HG03457 (cell line): Measurements from ENCODE around the gene GCNA.

Source experiments
- ATAC-seq: cut with Tn5 transposase; IDR thresholded peaks from one replicate; pipeline ENCODE4 v1.9.1; 2021; ENCODE audit warnings: moderate number of reproducible peaks; ENCODE audit not compliant: unreplicated experiment

The GCNA gene, protein sequence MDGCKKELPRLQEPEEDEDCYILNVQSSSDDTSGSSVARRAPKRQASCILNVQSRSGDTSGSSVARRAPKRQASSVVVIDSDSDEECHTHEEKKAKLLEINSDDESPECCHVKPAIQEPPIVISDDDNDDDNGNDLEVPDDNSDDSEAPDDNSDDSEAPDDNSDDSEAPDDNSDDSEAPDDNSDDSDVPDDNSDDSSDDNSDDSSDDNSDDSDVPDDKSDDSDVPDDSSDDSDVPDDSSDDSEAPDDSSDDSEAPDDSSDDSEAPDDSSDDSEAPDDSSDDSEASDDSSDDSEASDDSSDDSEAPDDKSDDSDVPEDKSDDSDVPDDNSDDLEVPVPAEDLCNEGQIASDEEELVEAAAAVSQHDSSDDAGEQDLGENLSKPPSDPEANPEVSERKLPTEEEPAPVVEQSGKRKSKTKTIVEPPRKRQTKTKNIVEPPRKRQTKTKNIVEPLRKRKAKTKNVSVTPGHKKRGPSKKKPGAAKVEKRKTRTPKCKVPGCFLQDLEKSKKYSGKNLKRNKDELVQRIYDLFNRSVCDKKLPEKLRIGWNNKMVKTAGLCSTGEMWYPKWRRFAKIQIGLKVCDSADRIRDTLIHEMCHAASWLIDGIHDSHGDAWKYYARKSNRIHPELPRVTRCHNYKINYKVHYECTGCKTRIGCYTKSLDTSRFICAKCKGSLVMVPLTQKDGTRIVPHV

DNA sequence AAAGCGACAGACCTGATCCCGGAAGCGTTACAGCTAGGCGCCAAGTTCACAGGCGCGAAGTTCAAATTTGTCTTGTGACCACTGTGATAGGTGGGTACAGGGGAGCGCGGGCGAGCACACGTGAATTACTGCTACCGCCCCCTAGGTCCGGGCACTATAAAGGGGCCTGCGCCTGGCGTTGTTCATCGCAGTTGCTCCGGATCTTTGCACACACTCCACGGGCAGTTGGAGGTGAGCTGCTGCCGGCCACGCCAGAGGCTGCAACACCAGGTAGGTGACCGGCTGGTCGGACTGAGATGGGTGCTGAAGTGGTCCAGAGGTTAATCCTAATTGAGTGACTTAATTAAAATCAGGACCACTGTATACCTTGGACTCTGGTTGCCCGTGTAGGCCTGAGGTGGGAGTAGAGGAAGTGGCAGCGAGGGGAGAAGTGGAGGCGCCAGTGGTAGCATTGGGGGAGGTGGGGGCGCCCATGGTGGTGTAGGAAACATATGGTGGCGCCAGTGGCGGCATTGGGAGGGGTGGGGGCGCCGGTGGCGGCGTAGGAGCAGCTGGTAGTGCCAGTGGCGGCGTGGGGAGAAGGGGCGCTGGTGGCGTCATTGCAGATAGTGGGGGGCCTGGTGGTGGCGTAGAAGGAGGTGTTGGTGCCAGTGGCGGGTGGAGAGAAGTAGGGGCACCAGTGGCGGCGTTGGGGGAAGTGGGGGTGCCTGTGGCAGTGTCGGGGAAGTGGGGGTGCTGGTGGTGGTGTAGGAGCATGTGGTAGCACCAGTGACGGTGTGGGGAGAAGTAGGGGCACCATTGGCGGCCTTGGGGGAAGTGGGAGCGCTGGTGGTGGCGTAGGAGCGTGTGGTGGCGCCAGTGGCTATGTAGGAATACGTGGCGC, at the start of gene GCNA:
Gene GCNA, plus strand, starts transcription at position 185 of the 883 bp plus-strand sequence. CDS start 2,385 bp downstream, outside the sequence.
- ATAC-seq: no peak

DNA sequence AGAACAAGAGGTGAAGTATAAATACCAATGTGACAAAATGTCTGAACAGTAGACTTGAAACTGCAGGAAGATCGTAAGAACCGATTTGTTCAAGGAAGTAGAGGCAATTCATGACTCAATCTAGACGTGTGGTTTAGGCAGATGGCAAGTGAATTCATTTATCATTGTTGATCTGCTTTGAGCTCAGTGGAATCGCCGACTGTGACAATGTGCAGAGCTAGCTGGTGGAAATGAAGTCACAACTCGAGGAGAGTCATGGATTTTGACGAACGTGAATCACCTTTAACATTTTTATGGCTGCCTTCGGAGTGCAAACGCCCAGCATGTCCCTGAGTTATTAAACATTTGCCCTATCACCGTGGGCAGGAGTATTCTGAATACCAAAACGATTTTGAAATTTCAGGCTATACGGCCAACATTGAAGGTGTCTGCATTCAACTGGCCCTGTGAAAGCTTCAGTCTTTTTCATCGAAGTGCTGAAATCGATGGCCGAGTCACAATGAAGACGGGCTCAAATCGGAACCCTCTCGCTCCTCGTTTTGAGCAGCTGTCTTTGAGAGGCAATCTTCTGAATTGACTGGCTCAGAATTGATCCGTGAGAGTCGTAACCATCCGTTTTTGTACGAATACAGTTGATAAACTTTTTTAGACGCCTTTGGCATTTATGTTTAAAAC, 46.0 kb upstream of the GCNA start:
- peak; percentile 15 for ATAC-seq

DNA sequence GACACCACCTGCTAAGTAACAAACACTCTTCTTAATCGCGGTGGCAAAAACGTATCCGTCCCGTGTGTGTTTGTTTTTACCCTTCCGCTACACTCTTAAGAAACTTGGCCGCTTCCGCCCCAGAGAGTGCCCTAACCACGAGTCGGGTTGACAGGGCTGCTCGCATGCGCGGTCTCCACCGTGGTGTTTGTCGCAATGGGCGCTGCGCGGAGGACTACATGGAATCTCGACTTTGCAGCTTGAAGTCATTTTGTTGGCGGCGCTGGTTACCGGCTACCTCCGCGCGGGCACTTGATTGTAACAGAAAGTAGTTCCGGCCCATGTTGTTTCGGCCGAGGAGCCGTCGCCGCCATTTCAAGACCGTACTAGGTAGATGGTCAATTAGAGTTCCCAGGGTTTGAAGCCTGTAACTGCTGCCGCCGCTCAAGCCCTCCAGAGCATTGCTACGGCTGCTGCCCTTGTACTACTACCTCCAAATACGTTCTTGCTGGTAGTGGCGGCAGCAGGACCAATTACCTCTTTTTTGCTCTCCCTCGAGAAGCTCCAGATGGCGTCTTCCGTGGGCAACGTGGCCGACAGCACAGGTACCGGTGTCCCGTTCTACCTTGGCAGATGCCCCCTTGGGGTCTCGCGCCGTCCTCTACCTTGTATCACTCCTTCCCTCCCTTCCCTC, 45.3 kb upstream of the GCNA start, which contains the start of gene OGT:
Gene OGT, plus strand, starts transcription at position 352 of the 673 bp plus-strand sequence. Its CDS starts 196 bp downstream, at position 548.
- ATAC-seq: peak; percentile 64

DNA sequence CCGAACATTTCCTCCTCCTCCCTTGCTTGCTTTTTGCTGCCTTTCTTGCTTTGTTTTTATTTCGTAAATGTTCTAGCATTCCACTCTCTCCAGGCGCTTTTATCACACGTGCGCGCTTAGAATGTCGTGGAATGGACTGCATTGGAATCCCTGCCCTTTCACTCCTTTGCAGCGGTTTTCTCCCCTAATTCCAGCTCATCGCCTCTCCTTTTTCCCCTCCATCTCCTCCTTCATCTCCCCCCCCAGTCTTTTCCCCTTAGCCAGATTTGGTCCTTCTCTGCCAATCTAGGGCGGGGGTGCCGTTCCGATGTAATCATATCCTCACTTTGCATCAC, 44.8 kb upstream of the GCNA start:
- ATAC-seq: no peak

DNA sequence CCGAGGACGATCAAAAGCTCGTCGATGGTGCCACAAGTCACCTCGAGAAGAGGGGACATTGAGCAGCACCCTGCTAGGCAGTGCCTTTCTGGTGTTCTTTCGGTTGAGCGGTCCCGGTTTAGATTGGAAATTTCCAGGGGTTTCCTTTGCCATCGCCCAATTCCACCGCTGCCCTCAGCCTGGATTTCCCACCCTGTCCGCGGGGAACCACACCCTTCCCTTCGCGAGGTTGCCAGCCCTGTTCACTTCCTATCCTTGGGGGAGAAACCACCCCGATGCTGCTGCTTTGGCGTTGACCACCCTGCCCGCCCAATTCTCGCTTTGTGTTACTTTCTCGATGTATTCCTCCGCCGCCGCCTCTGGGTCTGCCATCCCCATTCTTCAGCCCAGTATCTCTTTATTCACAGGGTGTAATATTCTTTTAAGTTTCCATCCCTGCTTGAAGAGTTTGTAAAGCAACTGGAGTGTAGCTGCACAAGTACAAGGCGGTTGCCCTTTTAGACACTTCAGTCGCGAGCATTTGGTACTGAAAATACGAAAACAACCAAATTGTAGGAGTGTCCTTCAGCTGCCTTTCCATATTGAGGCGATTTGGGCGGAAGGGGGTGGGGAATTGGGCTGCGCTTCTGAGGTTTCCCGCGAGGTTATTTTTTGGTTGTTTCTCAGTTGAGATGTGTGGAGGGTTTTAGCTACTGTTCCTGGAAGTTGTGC, 44.2 kb upstream of the GCNA start:
- ATAC-seq: no peak

GRCh38 chrX:71534773-71535544, 43.3 kb upstream of the GCNA start:
- ATAC-seq: no peak

GRCh38 chrX:71536285-71536684, 42.0 kb upstream of the GCNA start:
- ATAC-seq: no peak

DNA sequence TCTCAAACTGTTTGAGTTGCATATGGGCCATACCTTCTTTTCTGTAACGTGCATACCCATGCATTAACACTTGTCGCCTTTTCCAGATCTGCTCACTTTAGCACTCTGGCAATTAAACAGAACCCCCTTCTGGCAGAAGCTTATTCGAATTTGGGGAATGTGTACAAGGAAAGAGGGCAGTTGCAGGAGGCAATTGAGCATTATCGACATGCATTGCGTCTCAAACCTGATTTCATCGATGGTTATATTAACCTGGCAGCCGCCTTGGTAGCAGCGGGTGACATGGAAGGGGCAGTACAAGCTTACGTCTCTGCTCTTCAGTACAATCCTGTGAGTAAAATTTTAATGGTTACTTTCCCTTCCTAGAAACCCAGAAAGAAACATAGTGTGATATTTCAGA, 40.5 kb upstream of the GCNA start:
- no peak for ATAC-seq

DNA sequence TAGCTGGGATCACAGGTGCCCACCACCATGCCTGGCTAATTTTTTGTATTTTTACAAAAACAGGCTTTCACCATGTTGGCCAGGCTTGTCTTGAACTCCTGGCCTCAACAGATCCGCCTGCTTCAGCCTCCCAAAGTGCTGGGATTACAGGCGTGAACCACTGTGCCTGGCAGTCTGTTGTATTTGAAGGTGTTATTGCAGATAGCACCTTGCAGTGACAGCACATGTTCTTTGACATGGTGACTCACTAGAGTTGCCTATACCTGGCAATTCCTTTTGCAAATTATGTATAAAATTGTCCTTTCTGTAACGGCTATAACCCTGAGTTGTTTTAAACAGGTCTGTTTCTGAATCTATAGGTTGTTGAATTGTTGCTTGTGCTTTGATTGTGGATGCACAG, 37.4 kb upstream of the GCNA start:
- no peak for ATAC-seq

DNA sequence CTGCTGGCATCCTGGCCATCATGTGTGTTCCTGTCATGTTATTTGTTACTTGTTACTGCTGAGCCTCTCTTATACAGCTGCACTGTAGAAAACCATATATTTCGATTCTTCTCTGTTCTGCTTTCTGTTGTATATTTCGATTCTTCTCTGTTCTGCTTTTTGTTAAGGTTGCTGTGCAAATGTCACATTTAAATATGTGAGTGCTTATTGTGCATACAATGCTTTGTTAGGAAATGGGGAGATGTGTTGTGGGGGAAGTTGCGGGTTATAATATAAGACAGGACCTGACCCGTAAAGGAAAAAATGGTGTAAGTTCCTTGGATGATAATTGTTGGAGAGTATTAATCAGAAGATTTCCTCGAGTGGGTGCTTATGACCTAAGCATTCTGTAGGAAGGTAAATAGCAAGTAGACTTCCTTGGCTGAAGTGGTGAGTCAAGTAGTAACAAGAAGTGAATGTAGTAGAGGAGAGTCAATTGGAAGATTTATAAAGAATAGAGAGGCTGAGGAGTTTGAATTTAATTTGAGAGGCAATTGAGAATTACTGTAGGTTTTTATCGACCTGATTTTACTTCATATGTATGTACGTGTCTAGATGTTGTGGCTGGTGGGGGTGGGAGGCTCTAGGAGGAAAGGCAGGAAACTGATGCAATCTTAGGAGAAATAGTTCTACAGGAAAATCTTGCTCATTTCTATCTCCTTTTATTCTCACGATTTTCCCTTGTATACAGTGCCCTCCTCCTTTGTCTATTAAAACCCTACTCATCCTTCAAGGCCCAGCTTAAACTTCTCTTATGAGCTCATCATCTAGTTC, 36.8 kb upstream of the GCNA start:
- ATAC-seq: peak; percentile 58

DNA sequence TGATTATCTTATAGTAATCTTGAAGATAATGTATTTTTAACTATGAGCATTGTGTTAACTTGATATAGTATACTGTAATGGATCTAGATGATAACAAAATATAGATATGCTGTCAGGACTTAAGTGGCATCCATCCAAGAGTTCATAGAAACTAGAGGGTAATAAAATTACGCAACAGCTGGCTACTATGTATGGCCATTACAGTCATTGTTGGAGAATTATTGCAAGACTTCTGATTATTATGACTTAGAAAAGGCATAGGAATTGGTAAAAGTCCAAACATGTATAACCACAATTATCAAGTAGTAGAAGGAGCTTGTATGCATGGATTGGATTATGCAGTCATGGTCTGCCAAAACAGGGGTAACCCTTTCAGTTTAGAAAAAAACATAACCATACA, 35.8 kb upstream of the GCNA start:
- no peak for ATAC-seq

GRCh38 chrX:71542825-71543224, 35.4 kb upstream of the GCNA start:
- ATAC-seq: no peak

DNA sequence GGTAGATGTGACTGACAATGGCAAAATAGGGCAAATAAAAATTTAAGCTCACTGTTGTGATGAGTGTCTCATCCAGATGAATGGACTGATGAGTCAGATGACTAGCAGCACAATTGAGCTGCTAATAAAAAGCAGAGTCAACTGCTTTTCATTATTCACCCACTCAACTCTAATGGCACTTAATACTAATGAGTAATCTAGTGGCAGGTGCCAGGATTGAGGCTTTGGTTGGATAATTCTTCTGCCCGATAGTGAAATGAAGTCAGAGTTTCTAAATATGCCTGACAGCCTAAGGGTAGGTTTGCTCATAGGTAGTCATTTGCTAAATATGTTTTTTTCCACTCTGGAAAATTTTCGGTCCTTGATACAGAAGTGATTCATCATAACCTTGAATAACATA, 34.9 kb upstream of the GCNA start:
- no peak for ATAC-seq

DNA sequence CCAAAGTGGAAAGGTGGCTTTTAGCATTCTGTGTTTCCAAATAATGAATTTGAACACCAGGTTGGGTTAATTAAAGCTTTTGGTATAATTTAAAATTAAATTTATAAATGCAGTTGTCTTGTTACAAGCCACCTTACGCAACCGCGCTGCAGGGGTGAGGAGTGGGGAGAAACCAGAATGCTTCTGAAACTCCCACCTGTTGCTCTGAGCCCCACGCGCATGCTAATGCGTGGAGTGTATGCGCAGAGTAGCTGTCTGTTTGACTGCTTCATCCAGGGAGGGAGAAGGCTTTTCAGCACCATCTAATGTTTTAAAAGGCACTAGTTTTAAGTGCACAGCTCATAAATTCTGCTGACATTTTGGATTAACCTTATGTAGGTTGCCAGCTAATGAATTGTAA, 32.9 kb upstream of the GCNA start:
- no peak for ATAC-seq

DNA sequence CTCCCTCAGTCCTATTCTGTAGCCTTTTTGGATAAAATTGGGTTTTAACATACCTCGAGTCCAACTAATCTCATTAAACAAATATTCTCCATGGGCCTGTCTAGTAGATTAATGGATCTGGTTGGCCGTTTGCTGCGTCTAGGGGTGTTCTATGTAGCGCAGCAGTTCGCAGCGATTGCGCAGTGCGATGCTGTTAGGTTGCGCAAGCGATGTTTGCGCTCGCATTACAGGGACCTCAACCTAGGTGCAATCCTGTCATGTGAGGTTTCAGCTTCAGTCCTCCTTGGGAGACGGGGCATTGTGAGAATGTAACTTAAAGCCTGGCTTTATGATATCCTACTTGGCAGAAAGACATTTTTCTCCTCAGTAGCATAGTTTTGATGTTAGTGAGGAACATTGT, 31.4 kb upstream of the GCNA start:
- no peak for ATAC-seq

DNA sequence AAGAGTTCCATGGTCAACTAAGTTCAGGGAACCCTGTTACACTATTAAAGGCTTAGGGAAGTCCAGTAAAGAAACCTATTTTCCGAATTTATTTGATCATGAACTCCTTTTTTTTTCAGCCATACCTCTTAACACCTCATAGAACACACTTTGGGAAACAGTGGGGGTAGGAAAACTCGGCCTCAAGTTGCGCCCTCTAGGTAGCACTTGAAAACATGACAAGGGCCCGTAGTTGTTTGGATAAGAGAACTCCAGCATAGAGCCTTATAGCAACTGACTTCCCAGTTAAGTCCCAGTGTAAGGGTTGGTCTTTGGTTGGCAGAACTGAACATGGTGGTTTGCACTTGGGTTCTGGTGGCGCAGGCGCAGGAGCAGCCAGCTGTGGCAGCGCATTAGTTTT, 30.9 kb upstream of the GCNA start:
- no peak for ATAC-seq

- ATAC-seq: no peak
These were observed 28.3 kb upstream of the GCNA start for GRCh38 chrX:71549986-71550385.

- no peak for ATAC-seq
These were observed 27.7 kb upstream of the GCNA start for GRCh38 chrX:71550578-71550977.
